ENCODE data around the gene RANBP17.

The RANBP17 gene

GRCh38 chr5:171306781-171307591 is 445.2 kb downstream of the RANBP17 start:
- DNase-seq = no peak

- DNase-seq = no peak
Measured at GRCh38 chr5:171307789-171308452, 446.1 kb downstream of the RANBP17 start.

DNA sequence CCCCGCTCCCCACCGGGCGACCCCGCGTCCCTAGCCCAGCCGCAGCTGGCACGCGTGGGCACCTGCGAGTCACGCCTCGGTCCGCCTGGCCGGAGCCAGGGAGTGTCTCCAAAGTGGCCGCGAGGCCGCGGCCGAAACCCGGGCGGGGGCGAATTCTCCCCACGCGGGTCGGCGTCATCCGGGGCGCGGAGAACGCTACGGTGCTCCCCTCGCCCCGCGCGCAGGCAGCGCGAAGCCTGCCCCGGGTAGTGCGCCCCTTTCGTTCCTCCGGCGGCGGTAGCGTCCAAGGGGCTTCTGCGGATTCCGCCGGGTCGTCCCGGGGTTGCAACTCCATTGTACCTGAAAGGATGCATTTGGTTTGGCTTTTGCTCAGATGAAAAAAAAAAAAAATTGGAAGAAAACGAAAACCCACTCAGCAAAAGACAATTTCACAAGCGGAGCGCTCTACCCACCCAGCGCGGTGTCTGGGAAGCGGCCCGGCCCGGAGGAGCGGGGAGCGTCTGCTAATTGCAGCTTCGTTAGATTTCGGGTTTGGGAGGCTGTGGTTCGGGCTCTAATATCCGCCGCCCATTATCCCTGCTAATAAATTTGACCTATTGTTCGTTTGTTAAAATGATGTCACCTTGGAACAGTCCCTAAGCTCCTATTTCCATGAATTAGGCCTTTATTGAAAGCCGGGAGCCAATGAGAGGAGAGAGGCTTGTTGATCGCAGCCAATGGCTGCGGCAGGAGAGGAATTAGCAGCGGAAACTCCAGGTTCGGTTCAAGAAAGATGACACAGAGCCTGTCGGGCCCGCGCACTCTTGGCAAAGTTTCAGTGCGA is 446.8 kb downstream of the RANBP17 start, which contains the start of gene TLX3:
Gene TLX3, plus strand, starts transcription at position 796 of the 823 bp plus-strand sequence. CDS start 118 bp downstream, outside the sequence.
- DNase-seq = no peak

DNA sequence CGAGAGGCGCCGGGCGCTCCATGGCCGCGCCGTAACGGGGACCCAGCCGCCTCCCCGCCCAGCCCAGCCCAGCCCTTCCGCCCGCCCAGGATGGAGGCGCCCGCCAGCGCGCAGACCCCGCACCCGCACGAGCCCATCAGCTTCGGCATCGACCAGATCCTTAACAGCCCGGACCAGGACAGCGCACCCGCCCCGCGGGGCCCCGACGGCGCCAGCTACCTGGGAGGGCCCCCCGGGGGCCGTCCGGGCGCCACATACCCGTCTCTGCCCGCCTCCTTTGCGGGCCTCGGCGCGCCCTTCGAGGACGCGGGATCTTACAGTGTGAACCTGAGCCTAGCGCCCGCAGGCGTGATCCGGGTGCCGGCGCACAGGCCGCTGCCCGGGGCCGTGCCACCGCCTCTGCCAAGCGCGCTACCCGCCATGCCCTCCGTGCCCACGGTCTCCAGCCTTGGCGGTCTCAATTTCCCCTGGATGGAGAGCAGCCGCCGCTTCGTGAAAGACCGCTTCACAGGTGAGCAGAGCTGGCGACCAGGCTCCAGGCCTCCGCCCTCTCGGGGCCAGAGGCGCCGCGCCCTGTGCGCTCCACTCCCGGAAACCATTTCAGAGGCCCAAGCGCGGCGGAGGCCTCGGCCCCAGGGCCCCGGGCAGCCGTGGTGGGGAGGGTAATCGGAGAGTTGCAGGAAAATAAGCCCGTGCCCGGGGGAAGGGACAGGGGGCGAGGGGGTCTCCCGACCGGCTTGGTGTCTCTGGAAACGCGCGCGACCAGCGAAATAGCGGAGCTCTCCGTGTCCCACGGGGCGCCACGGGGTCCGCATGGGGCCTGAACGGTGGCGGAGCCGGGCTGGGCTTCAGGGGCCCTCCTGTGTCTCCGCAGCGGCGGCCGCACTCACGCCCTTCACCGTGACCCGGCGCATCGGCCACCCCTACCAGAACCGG is 447.7 kb downstream of the RANBP17 start:
- DNase-seq = no peak

DNA sequence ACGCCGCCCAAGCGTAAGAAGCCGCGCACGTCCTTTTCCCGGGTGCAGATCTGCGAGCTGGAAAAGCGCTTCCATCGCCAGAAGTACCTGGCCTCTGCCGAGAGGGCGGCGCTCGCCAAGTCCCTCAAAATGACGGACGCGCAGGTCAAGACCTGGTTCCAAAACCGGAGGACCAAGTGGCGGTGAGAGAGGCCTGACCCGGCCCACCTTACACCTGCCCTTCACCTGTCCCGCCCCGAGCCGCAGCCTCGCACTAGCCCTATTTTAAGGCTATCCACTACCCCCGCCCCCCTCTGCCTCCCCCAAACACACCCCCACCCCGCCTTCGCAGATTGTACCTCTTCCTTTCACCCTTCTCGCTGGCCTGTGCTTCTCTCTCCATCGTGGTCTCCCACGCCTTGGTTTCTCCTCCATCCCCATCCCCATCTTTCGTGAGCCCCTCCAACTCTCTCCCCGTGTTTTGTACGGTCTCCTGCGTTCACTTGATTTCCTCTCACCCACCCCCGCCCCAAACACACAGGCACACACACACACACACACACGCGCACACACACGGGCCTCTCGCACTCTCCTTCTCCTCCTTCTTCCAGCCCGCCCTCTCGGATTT is 448.5 kb downstream of the RANBP17 start:
- DNase-seq = no peak

DNA sequence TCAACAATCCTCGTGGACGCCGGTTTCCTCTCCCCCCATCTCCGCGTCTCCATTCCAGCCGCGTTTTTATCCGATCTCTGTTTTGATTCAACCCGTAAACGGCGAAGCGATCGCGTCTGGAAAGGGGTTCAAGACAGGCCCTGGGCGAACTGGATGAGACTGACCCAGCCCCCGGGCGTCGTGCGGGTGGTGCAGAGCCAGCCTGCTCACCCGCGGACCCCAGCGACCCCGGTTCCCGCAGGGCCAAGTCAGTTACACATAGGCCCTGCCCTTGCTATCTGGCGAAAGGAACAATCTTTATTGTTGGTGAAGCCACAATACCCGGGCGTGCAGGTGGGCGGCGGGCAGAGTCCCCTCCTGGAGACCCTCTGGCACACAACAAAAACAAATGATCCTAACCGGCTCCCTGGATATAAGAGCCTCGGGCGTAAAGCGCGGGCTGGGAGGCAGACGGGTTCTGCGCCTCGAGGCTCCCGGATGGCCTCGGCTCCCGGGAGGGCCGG is 449.1 kb downstream of the RANBP17 start:
- DNase-seq = no peak

GRCh38 chr5:171311322-171312077 is 449.7 kb downstream of the RANBP17 start:
- DNase-seq = peak; percentile 29 to 76 (median 70)

- peak in 2 of 3 experiments; percentile 57 to 65 for DNase-seq
Measured at GRCh38 chr5:171312129-171312974, 450.5 kb downstream of the RANBP17 start.

DNA sequence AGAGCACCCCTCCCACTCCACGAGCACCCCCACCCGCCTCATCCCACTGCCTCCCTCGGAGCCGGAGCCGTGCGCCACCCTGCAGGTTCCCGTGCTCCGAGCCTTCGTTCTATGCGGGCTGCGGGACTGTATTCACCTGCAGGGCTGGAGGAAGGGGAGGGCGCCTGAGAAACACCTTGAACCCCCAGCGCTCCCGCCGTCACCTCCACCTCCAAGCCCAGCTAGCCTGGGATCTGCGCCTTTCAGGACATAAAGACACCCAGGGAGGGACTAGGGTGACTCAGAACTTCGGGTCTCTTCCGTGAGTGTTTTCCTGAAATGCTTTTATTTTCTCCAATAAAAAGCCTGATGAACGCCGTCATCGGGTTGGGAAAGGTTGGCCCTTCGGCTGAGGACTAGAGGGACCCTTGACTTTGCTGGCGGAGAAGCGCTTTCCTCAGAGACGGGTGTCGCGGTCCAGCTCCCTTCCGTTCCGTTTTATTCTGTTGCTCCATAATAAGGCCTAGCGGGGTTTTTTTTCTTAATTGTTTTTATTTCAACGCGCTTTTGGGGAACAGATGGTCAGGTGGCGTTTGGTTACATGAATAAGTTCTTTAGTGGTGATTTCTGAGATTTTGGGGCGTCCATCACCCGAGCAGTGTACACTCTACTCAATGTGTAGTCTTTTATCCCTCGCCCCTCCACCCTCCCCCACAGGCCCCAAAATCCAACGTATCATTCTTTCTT is 451.8 kb downstream of the RANBP17 start:
- no peak for DNase-seq

GRCh38 chr5:171314728-171315385 is 453.0 kb downstream of the RANBP17 start:
- no peak for DNase-seq

DNA sequence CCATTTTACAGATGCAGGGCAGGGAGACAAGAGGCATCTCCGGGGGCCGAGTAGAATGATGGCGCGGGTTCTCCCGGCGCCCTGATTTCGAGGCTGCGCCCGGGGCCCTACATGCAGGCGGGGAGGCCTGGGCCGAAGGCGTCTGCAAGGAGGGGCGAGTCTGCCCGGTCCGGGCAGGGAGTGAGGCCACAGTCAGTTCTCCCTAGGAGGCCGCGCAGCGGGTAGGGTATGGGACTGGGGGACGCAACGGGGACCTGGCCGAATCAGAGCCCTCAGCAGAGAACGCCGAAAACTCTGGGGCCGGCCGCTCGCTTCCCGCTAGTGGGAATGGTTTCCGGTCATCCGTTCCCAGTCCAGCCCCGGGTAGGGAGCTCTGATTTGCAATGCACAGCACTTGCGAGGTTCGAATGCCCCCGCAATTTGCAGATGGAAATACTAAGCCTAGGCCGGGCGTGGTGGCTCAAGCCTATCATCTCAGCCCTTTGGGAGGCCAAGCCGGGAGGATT is 453.6 kb downstream of the RANBP17 start:
- DNase-seq = no peak

DNA sequence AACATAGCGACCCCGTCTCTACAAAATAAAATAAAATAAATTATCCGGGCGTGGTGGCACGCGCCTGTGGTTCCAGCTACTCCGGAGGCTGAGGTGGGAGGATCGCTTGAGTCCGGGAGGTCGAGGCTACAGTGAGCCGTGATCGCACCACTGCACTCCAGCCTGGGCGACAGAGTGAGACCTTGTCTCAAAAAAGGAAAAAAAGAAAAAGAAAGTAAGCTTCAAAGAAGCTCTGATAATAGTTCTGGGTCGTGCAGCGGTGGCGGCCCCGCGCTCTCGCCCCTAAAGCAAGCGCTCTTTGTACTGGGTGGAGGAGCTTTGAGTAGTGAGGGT is 454.1 kb downstream of the RANBP17 start:
- no peak for DNase-seq

DNA sequence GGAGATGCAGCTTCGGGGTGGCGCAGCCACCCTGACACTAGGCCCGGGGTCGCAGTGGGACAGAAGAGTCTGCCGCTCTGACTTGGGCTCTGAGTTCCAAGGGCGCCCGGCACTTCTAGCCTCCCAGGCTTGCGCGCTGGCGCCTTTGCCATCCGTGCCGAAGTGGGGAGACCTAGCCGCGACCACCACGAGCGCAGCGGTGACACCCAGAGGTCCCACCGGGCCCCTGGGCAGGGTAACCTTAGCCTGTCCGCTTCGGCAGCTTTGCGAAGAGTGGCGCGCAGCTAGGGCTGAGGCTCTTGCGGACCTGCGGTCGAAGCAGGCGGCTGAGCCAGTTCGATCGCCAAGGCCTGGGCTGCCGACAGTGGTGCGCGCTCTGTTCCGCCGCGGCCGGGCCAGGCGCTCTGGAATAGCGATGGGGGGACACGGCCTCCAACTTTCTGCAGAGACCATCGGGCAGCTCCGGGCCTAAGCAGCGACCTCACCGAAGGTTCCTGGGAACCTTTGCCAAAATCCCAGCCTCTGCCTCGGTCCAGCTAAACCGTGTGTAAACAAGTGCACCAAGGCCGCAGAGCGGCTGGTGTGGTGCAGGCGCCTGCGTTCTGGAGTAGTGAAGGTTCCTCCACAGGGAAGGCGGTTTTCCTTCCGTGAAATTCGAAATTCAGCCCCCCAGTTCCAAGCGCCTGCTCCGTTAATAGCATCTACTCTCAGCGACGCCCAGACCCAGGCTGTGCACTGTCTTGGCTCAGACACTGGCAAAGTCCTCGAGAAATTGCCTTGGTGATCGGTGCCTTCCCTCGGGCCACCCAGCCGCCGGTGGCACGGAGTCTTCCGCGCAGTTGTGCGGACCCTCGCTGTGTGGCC is 454.7 kb downstream of the RANBP17 start:
- DNase-seq = no peak

DNA sequence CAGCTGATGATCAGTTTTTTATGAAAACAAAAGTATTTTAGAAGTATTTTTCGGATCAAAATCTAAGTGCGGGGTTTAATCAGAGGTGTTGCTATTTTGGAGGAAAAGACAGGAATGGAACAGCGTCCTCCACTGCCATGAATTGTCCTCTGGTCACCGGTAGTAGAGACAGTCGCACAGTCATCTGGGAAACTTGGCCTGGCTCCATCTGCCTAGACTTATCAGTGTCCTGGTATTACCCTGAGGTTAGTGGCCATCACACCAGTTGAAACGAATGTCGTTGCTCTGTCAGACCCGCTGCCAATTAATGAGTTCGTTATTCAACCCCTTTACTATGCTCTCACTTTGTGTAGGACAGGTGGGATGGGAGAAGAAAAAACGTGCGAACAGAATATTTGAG is 455.4 kb downstream of the RANBP17 start:
- no peak for DNase-seq

GRCh38 chr5:171318026-171318425 is 456.2 kb downstream of the RANBP17 start:
- DNase-seq = no peak

DNA sequence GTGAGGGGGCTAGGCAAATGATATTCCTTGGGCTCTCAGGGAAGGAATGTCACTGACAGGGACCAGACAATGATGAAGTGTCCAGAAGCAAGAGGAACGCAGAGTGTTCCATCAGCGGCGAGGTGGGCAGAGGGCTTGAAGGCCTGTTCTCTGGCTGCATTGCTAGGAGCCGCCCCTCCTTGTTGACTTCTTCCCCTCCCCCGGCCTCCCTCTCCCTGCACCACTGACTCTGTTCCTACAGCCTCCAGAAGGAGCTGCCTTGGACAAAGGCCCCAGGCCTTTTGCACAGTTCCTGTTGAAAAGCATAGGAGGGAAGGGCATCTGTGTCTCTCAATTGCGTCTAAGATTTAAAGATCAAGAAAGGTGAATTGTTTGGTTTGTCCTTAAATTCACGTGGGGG is 459.6 kb downstream of the RANBP17 start:
- no peak for DNase-seq

- peak in 1 of 3 experiments; percentile 26 for DNase-seq
Measured at GRCh38 chr5:171322527-171322926, 460.7 kb downstream of the RANBP17 start.

Data from NCI-H1417 (cell line).